ENCODE data around the gene DBX1. TPM values are rescaled to one million over a fixed set of nuclear protein-coding genes. Genes with fewer than 3 reads are reported as not detected.
"Not testable (repeated sequence)": the region's sequence is repeated elsewhere in the genome, so short reads cannot be mapped to it uniquely, and the experiment has no call there.

The DBX1 gene
- total RNA-seq, 2 donors from 2014 or later = not detected

DNA sequence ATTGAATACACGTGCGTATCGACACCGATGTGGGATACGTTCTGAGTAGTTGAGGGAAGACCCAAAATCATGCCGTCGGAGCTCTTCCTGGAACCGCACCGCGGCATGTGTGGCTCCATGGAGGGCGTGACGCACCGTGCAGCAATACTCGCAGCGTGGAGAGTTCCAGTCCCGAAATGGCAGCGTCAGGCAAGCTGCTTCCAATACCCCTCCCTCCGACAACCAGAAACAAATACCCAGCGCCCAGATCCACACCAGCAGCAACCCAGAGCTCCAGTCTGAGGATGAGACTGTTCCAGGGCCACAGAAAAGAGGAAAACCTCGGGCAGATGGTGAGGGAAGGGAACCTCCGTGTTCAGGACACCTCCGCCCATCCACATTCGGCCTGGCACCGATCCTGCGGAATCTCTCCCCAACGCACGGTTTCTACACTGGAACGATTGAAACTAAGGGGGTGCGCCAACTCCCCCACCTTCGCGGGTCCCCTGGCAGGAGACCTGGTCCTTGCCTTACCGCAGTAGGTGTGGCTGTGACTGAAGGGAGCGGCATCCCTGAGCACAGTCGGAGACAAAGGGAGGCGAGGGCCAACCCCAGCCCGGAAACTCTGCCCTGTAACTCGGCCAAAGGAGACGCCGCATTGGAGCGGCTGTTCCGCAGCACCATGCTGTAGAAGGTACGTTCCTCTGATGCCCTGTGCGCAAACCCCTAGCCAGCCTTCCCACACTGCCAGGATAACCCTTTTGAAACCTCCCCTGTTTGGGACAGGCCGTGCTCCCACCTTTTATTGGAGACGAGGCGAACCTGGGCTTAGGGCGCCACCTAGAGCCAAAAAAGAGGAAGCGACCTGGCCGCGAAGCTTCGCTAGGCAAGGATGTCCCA is 28.2 kb downstream of the DBX1 start:
- TF ChIP-seq, protein P1, sequence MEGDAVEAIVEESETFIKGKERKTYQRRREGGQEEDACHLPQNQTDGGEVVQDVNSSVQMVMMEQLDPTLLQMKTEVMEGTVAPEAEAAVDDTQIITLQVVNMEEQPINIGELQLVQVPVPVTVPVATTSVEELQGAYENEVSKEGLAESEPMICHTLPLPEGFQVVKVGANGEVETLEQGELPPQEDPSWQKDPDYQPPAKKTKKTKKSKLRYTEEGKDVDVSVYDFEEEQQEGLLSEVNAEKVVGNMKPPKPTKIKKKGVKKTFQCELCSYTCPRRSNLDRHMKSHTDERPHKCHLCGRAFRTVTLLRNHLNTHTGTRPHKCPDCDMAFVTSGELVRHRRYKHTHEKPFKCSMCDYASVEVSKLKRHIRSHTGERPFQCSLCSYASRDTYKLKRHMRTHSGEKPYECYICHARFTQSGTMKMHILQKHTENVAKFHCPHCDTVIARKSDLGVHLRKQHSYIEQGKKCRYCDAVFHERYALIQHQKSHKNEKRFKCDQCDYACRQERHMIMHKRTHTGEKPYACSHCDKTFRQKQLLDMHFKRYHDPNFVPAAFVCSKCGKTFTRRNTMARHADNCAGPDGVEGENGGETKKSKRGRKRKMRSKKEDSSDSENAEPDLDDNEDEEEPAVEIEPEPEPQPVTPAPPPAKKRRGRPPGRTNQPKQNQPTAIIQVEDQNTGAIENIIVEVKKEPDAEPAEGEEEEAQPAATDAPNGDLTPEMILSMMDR (conservative IDR thresholded peaks at IDR 0.05) = peak; percentile 91
- Mint-ChIP-seq H3K4me3 (peak overlapping the region; percentile 60), H3K36me3 (ENCODE audit: low read depth) (no peaks in the 10 kb centered on the region), H3K27ac (no peak overlapping the region), H3K27me3 (ENCODE audit: insufficient read depth) (peaks cover 58% of the 10 kb centered on the region), H3K9me3 (no peaks in the 10 kb centered on the region), H3K4me1 (no peaks in the 10 kb centered on the region)
- no peak overlapping the region for H3K4me3 ChIP-seq (ENCODE audit: low read length)
- no peaks in the 10 kb centered on the region for H3K9me3 ChIP-seq (ENCODE audit: control insufficient read depth, low read length)
- peak; percentile 93 for DNase-seq
- no peaks in the 10 kb centered on the region for H3K36me3 ChIP-seq (ENCODE audit: control insufficient read depth, insufficient read depth, low read length)
- H3K27me3 ChIP-seq (ENCODE audit: control insufficient read depth, insufficient read depth, low read length, poor library complexity, severe bottlenecking) = peaks cover 8% of the 10 kb centered on the region
- H3K9ac ChIP-seq (ENCODE audit: extremely low read depth, low read length, poor library complexity, severe bottlenecking) = no peak overlapping the region
- WGBS, 2 experiments (ENCODE audit: insufficient coverage in 1 of 2, insufficient read length in 1 of 2) = 70 to 76% methylated on average over 40 to 51 of the region's 51 CpGs
- no peaks in the 10 kb centered on the region for H3K4me1 ChIP-seq (ENCODE audit: control insufficient read depth, insufficient read depth, low read length)
- no peak overlapping the region for H3K27ac ChIP-seq (ENCODE audit: low read depth, low read length)

DNA sequence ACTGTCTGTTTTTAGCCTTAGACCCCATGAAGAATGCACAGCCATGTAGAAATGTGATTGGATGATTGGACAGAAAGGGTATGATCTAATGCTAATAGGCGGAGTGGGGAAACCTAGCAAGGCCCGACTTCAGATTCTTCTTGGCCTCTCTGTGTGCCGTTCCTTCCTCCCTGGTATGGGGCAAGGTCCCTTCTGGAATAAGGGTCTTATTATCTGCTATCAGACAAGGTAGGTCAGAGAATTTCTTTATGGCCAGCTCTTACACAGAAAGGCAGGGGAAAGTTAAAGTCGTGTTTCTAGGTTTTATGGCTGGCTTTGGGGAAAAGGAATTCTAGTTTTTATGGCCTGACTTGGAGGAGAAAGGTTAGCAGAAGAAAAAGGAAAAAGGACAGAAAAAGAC is 30.6 kb downstream of the DBX1 start:
- WGBS, 2 experiments (ENCODE audit: insufficient coverage in 1 of 2, insufficient read length in 1 of 2) = 87 to 90% methylated on average over 3 to 4 of the region's 4 CpGs
- H3K9me3 ChIP-seq (ENCODE audit: control insufficient read depth, low read length) = no peaks in the 10 kb centered on the region
- Mint-ChIP-seq H3K4me1 (no peaks in the 10 kb centered on the region), H3K36me3 (ENCODE audit: low read depth) (no peaks in the 10 kb centered on the region), H3K9me3 (no peaks in the 10 kb centered on the region), H3K27me3 (ENCODE audit: insufficient read depth) (peaks cover 44% of the 10 kb centered on the region), H3K27ac (no peak overlapping the region), H3K4me3 (no peak overlapping the region)
- DNase-seq = no peak
- H3K27ac ChIP-seq (ENCODE audit: low read depth, low read length) = no peak overlapping the region
- no peaks in the 10 kb centered on the region for H3K4me1 ChIP-seq (ENCODE audit: control insufficient read depth, insufficient read depth, low read length)
- peaks cover 8% of the 10 kb centered on the region for H3K27me3 ChIP-seq (ENCODE audit: control insufficient read depth, insufficient read depth, low read length, poor library complexity, severe bottlenecking)
- H3K4me3 ChIP-seq (ENCODE audit: low read length) = no peak overlapping the region
- H3K9ac ChIP-seq (ENCODE audit: extremely low read depth, low read length, poor library complexity, severe bottlenecking) = no peak overlapping the region
- no peaks in the 10 kb centered on the region for H3K36me3 ChIP-seq (ENCODE audit: control insufficient read depth, insufficient read depth, low read length)
- TF ChIP-seq, protein P1 (conservative IDR thresholded peaks at IDR 0.05) = no peak

DNA sequence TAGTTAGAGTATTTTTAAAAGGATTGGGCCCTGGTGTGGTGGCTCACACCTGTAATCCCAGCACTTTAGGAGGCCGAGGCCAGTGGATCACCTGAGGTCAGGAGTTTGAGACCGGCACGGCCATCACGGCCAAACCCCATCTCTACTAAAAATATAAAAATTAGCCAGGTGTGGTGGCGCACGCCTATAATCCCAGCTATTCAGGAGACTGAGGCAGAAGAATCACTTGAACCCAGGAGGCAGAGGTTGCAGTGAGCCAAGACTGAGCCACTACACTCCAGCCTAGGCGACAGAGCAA is 31.8 kb downstream of the DBX1 start:
- not testable (repeated sequence) for H3K27ac ChIP-seq (ENCODE audit: low read depth, low read length); H3K36me3 ChIP-seq (ENCODE audit: control insufficient read depth, insufficient read depth, low read length); H3K9ac ChIP-seq (ENCODE audit: extremely low read depth, low read length, poor library complexity, severe bottlenecking); H3K27me3 ChIP-seq (ENCODE audit: control insufficient read depth, insufficient read depth, low read length, poor library complexity, severe bottlenecking); H3K4me3 Mint-ChIP-seq; DNase-seq; H3K36me3 Mint-ChIP-seq (ENCODE audit: low read depth); H3K9me3 Mint-ChIP-seq; H3K4me1 ChIP-seq (ENCODE audit: control insufficient read depth, insufficient read depth, low read length); H3K9me3 ChIP-seq (ENCODE audit: control insufficient read depth, low read length); H3K27ac Mint-ChIP-seq; H3K4me1 Mint-ChIP-seq; H3K4me3 ChIP-seq (ENCODE audit: low read length)
- peaks cover 35% of the 10 kb centered on the region for H3K27me3 Mint-ChIP-seq (ENCODE audit: insufficient read depth)
- 79 to 89% methylated on average over 5 to 7 of the region's 7 CpGs for WGBS, 2 experiments (ENCODE audit: insufficient coverage in 1 of 2, insufficient read length in 1 of 2)
